HCT116 (cell line): ENCODE data around the gene EIF3B. TPM values are rescaled to one million over a fixed set of nuclear protein-coding genes. Genes with fewer than 3 reads are reported as not detected.

Source experiments
- ATAC-seq: fragments of 200-7000 bp; cut with Tn5 transposase; 2 replicates; pipeline ENCODE4 v1.9.1; 2020; ENCODE audit warnings: mild to moderate bottlenecking, moderate library complexity
- BruUV-seq: library from RNA; stranded (reverse); fragments of 400-500 nt; replicated peaks from 2 replicates; lab custom pipeline; 2021; lab: Mats Ljungman, UMichigan
- CTCF ChIA-PET: fragments of 300-600 bp; sonication (Branson Sonifier 250); formaldehyde crosslinking; loops from one replicate; lab custom pipeline; 2021; ENCODE audit warnings: antibody characterized with exemption; lab: Charles Lee
- POLR2A ChIA-PET: fragments of 300-600, 350-600 bp; sonication (Branson Sonifier 250); formaldehyde crosslinking; loops from one replicate; lab custom pipeline; 2021; ENCODE audit warnings: antibody characterized with exemption; lab: Charles Lee
- RAD21 ChIA-PET, 2 experiments: fragments of 300-600 bp; sonication (Branson Sonifier 250); formaldehyde crosslinking; loops; one replicate each; lab custom pipeline; 2023; ENCODE audit warnings: low total read pairs in 2 of 2; ENCODE audit not compliant: uncharacterized antibody in 2 of 2, unreplicated experiment in 2 of 2, low non-redundant PET in 1 of 2; lab: Charles Lee
- DNase-seq: peaks from one replicate; pipeline ENCODE4 v3.0.0-alpha.2; 2010; ENCODE audit warnings: low read depth, low spot score
- H2AFZ ChIP-seq: fragments of 200-600 bp; shearing (Covaris generic), sonication (generic); 2 replicates; pipeline ENCODE4 v1.6.1; 2017; ENCODE audit warnings: low read depth, mixed run types, mixed read lengths, antibody characterized with exemption, low read length; ENCODE audit not compliant: poor library complexity, severe bottlenecking
- H3K27ac ChIP-seq: 2 replicates; pipeline ENCODE4 v1.5.1; 2012; ENCODE audit warnings: low read depth, low read length
- H3K27me3 ChIP-seq: fragments of 200-600 bp; sonication (generic); 2 replicates; pipeline ENCODE4 v1.6.1; 2016; ENCODE audit warnings: mixed run types, low read length, mixed read lengths; ENCODE audit not compliant: insufficient read depth
- H3K36me3 ChIP-seq, 2 experiments: fragments of 200-500 bp in 1 of 2; fragments of 200-600 bp in 1 of 2; sonication (Bioruptor generic) in 1 of 2; sonication (generic) in 1 of 2; 2 replicates each; pipeline versions ENCODE4 v1.5.1 to v1.6.1; 2014 to 2016; ENCODE audit warnings: low read length in 2 of 2, inconsistent platforms in 1 of 2, mixed read lengths in 1 of 2, mixed run types in 1 of 2; ENCODE audit not compliant: insufficient read depth in 2 of 2, control insufficient read depth in 1 of 2
- H3K4me1 ChIP-seq, 2 experiments: fragments of 200-600 bp in 1 of 2; sonication (generic) in 1 of 2; 2 replicates each; pipeline versions ENCODE4 v1.5.1 to v1.6.1; 2012 to 2017; ENCODE audit warnings: low read length in 2 of 2, inconsistent platforms in 1 of 2, mild to moderate bottlenecking in 1 of 2, mixed read lengths in 1 of 2, mixed run types in 1 of 2, moderate library complexity in 1 of 2; ENCODE audit not compliant: insufficient read depth in 2 of 2, control insufficient read depth in 1 of 2
- H3K4me2 ChIP-seq: fragments of 200-600 bp; sonication (generic); 2 replicates; pipeline ENCODE4 v1.6.1; 2017; ENCODE audit warnings: mixed run types, low read length, mixed read lengths
- H3K4me3 ChIP-seq, 2 experiments: fragments of 200-600 bp in 1 of 2; sonication (generic) in 1 of 2; replicated peaks in 1 of 2; 2 replicates each; pipeline ENCODE4 v1.5.1; 2011 to 2016; ENCODE audit warnings: low read length in 2 of 2, control low read depth in 1 of 2, low read depth in 1 of 2, mild to moderate bottlenecking in 1 of 2, mixed read lengths in 1 of 2, mixed run types in 1 of 2
- H3K79me2 ChIP-seq: fragments of 200-600 bp; sonication (generic); 2 replicates; pipeline ENCODE4 v1.6.1; 2017; ENCODE audit warnings: mild to moderate bottlenecking, mixed run types, low read length, moderate library complexity, mixed read lengths; ENCODE audit not compliant: insufficient read depth
- H3K9ac ChIP-seq: fragments of 200-600 bp; sonication (generic); 2 replicates; pipeline ENCODE4 v1.6.1; 2016; ENCODE audit warnings: low read length, mixed read lengths
- H3K9me2 ChIP-seq: fragments of 200-600 bp; sonication (generic), shearing (Covaris generic); 2 replicates; pipeline ENCODE4 v1.6.1; 2017; ENCODE audit warnings: mixed run types, mild to moderate bottlenecking, moderate library complexity; ENCODE audit not compliant: insufficient read depth
- H3K9me3 ChIP-seq, 2 experiments: fragments of 200-500 bp in 1 of 2; fragments of 200-600 bp in 1 of 2; sonication (Bioruptor generic) in 1 of 2; sonication (generic) in 1 of 2; 2 replicates each; pipeline ENCODE4 v1.6.1; 2014 to 2017; ENCODE audit warnings: low read length in 2 of 2, mixed read lengths in 2 of 2, inconsistent platforms in 1 of 2, low read depth in 1 of 2, mild to moderate bottlenecking in 1 of 2, mixed run types in 1 of 2, moderate library complexity in 1 of 2; ENCODE audit not compliant: control insufficient read depth in 1 of 2, insufficient read depth in 1 of 2
- H4K20me1 ChIP-seq: fragments of 200-600 bp; sonication (generic), shearing (Covaris generic); 2 replicates; pipeline ENCODE4 v1.6.1; 2017; ENCODE audit warnings: mixed run types, mild to moderate bottlenecking, moderate library complexity; ENCODE audit not compliant: insufficient read depth
- CEBPB ChIP-seq: IDR thresholded peaks from 2 replicates; pipeline ENCODE4 v1.6.1; 2012; ENCODE audit warnings: low read depth
- POLR2AphosphoS5 ChIP-seq: IDR thresholded peaks from 2 replicates; pipeline ENCODE4 v1.6.1; 2011; ENCODE audit warnings: mild to moderate bottlenecking, low read depth, low read length, moderate library complexity
- SIN3A ChIP-seq: IDR thresholded peaks from 2 replicates; pipeline ENCODE4 v1.6.1; 2012; ENCODE audit warnings: low read depth
- intact Hi-C: fragments of 100-400 bp; cut with micrococcal nuclease; formaldehyde crosslinking; loops from 2 replicates; pipeline ENCODE4 v1.10.0; 2022
- total RNA-seq: library from RNA; stranded (reverse); gene quantifications from one replicate; pipeline ENCODE4 v1.2.1, GENCODE V29; 2021; ENCODE audit not compliant: unreplicated experiment

The EIF3B gene
- total RNA-seq, 1 experiment from 2014 or later: 324 TPM

DNA sequence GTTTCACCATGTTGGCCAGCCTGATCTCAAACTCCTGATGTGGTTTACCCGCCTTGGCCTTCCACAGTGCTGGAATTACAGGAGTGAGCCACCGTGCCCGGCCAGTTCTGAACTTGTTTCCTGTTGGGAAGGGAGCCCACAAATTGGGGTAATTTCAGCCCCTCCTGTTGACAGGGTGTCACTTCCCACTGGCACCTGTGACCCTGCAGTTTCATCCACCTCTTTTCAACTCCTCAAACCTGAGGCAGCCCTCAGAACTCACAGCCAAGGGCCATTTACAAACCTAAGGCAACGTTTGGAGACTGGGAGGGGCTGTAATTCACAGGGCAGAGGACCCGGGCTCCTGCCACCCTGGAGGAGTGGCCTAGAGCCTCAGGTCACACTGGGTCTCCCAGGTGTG, 26.6 kb downstream of the EIF3B start:
- Histone ChIP-seq H3K27ac (no peak overlapping the region), H3K4me2 (no peak overlapping the region), H3K4me3 (no peak overlapping the region), H4K20me1 (no peaks in the 10 kb centered on the region), H3K36me3 (peaks cover 31 to 34% of the 10 kb centered on the region in 2 experiments; a peak in 3 of 4 replicates), H3K9ac (no peak overlapping the region), H3K27me3 (no peaks in the 10 kb centered on the region), H3K79me2 (peaks cover 26% of the 10 kb centered on the region), H2AFZ (no peak overlapping the region), H3K9me3 (no peaks in the 10 kb centered on the region), H3K4me1 (peaks cover 3 to 5% of the 10 kb centered on the region in 2 experiments), H3K9me2 (no peaks in the 10 kb centered on the region)
- no TSS peak for BruUV-seq
- ChIA-PET POLR2A (no interaction called here), RAD21 (no interaction called here), CTCF (no interaction called here)
- no peak for ATAC-seq
- intact Hi-C loops: no loop called here
- no peak for TF ChIP-seq POLR2AphosphoS5
- TF ChIP-seq SIN3A: no peak
- no peak for DNase-seq

DNA sequence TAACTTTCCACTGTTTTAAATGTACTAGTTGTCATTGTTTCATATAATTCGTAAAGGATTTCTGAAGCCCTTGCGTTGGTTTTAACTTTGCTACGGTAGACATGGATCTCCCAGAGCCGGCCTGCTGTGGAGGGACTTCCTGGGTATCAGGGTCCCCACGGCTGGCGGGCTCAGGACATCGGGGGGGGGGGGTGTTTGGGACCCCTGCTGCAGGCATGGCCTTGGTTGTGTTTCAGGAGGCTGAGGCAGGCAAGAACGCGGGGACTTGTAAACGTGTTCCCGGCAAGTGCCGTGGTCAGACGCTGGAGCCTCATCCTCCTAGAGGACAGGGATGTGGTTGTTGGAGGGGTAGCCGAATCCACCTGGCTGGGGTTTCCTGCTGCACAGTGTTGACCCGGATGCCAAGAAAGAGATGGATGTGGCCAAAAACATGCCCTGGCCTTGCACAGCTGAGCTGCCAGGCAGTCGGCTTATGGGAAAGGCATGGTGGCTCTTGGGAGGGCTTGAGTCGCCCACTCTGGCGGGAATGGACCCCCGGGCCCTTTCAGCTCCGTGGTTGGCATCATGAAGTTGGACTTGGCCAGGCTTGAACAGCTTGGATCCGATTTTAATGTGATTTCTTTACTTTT, 27.4 kb downstream of the EIF3B start:
- Histone ChIP-seq H4K20me1 (no peaks in the 10 kb centered on the region), H3K27me3 (no peaks in the 10 kb centered on the region), H3K36me3 (peaks cover 23 to 29% of the 10 kb centered on the region in 2 experiments; a peak in 3 of 4 replicates), H3K4me2 (no peak overlapping the region), H2AFZ (no peak overlapping the region), H3K9me3 (no peaks in the 10 kb centered on the region), H3K9ac (no peak overlapping the region), H3K27ac (no peak overlapping the region; the same call in 1 of the 2 replicates), H3K79me2 (peaks cover 18% of the 10 kb centered on the region), H3K4me3 (no peak overlapping the region), H3K9me2 (no peaks in the 10 kb centered on the region), H3K4me1 (peaks cover 3 to 6% of the 10 kb centered on the region in 2 experiments)
- RAD21 ChIA-PET: no interaction called here
- no TSS peak for BruUV-seq
- CTCF ChIA-PET: no interaction called here
- no peak for ATAC-seq
- TF ChIP-seq POLR2AphosphoS5: 0 out of 2 replicates have a peak, but pooled peaks have one; percentile 8
- no peak for TF ChIP-seq CEBPB
- intact Hi-C loops: no loop called here
- no peak for DNase-seq
- POLR2A ChIA-PET: no interaction called here
